GM13976 (cell line): Measurements from ENCODE around the gene RBKS.

Experiments
- DNase-seq: peaks from one replicate; pipeline ENCODE4 v3.0.0; 2012; ENCODE audit warnings: low spot score
- in situ Hi-C: fragments of 300-500 bp; cut with MboI; formaldehyde crosslinking; loops from one replicate; pipeline ENCODE4 v1.12.0; 2022; ENCODE audit warnings: low sequenced_read_pairs, mixed read lengths, inconsistent platforms; ENCODE audit not compliant: unreplicated experiment
- TF ChIP-seq, protein P1 (sequence below): IDR thresholded peaks from 2 replicates; pipeline ENCODE4 v1.5.1; 2012; ENCODE audit warnings: borderline replicate concordance, mild to moderate bottlenecking; ENCODE audit not compliant: insufficient read depth; ENCODE audit errors: extremely low read depth, missing control alignments, control extremely low read depth

The RBKS gene

GRCh38 chr2:27922842-27923241, 32.7 kb upstream of the RBKS start:
- in situ Hi-C loops = no loop called here
- TF ChIP-seq, protein P1, sequence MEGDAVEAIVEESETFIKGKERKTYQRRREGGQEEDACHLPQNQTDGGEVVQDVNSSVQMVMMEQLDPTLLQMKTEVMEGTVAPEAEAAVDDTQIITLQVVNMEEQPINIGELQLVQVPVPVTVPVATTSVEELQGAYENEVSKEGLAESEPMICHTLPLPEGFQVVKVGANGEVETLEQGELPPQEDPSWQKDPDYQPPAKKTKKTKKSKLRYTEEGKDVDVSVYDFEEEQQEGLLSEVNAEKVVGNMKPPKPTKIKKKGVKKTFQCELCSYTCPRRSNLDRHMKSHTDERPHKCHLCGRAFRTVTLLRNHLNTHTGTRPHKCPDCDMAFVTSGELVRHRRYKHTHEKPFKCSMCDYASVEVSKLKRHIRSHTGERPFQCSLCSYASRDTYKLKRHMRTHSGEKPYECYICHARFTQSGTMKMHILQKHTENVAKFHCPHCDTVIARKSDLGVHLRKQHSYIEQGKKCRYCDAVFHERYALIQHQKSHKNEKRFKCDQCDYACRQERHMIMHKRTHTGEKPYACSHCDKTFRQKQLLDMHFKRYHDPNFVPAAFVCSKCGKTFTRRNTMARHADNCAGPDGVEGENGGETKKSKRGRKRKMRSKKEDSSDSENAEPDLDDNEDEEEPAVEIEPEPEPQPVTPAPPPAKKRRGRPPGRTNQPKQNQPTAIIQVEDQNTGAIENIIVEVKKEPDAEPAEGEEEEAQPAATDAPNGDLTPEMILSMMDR = no peak
- DNase-seq = no peak

GRCh38 chr2:27921880-27922547, 31.8 kb upstream of the RBKS start:
- no peak for DNase-seq
- TF ChIP-seq, protein P1 = no peak
- in situ Hi-C loops = no loop called here

DNA sequence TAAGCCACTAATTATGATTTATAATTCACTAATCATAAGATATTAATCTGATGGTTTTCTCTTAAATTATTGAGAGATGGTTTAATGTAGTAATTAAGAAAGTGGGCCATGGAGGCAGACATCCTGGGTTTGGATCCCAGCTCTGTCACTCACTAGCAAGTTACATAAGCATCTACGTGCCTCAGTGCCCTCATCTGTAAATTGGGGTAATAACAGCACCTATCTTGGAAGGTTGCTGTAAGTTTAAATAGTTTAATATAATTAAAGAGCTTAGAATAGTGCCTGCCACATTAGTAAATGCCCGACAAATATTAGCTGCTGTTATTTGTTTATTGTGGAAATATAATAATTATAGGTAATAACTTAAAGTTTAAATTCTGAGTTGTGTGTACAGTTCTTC, 31.2 kb upstream of the RBKS start:
- DNase-seq = no peak
- in situ Hi-C loops = no loop called here
- TF ChIP-seq, protein P1 = no peak

- no peak for DNase-seq
- TF ChIP-seq, protein P1 = no peak
- in situ Hi-C loops = no loop called here
Measured at GRCh38 chr2:27920148-27920885, 30.1 kb upstream of the RBKS start.

GRCh38 chr2:27916293-27916995, 26.3 kb upstream of the RBKS start:
- in situ Hi-C loops = no loop called here
- TF ChIP-seq, protein P1 = no peak
- DNase-seq = no peak

DNA sequence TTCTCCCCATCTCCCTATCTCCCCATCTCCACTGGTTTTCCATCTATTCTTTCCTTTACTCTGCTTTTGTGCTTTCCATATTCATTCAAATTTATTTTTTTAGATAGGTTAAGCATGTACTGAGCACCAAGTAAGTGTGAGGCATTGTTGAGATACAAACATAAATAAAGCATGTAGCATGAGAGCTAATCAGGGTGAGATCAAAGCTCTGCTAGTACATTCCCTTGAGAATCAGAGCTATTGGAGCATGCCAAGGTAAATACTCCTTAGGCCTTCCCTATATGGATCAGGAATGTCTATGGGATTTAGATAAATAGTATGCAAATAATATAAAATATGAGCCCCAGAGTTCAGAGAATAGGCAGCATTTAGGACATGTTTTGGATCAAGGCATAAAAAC, 25.7 kb upstream of the RBKS start:
- TF ChIP-seq, protein P1 = no peak
- no peak for DNase-seq
- in situ Hi-C loops = no loop called here
